Activated effector memory CD4-positive, alpha-beta T cell treated with Interleukin-2 at 50 U/mL for 16 hours (primary cell): Measurements from ENCODE around the gene CDKAL1.

ENCODE experiments used
- DNase-seq: peaks from one replicate; pipeline ENCODE4 v3.0.0-alpha.2; 2020

Gene CDKAL1

DNA sequence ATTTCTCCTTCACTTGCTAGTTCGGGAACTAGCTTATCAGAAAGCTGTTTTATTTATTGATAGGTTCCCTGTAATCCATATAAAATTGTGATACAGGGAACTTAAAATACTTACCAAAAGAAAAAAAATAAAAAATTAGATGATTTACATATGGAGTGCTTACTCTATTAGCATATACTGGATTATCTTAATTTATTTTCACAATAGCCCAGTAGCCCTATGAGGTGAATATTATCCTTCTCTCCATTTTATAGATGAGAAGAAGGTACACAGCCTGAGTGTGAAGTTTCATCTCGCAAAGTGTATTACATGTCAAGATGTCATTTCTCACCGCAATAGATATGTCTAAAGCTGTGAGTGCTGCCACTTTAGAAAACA is 463.5 kb downstream of the CDKAL1 start:
- no peak for DNase-seq

DNA sequence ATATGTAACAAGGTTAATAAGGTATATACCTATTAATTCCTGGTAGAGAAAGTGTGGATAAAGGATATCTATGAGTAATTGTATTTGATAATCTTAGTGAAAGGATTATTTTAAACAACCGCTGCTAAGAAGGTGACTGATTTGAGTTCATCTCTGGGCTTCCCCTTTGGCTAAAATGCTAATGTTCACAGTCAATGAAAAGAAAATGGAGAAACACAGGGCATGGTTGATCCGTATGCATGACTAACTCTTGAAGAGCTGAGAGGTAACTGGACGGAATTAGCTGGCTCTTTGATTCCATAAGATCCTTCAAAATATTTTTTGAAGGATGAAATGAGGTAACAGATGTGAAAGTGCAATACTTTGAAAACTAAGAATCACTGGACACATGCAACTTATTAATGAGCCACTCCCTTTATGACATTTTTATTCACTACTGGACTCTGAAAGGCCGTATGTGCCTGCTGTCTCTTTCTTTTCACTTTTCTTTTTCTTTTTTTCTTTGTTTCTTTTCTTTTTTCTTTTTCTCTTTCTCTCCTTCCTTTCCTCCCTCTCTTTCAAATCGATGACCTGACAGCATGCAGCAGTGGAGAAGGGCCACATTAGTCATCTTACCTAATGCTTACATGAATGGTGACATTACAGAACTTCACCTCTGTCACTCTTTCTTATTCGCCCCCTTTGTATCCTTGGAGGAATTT is 464.6 kb downstream of the CDKAL1 start:
- no peak for DNase-seq

DNA sequence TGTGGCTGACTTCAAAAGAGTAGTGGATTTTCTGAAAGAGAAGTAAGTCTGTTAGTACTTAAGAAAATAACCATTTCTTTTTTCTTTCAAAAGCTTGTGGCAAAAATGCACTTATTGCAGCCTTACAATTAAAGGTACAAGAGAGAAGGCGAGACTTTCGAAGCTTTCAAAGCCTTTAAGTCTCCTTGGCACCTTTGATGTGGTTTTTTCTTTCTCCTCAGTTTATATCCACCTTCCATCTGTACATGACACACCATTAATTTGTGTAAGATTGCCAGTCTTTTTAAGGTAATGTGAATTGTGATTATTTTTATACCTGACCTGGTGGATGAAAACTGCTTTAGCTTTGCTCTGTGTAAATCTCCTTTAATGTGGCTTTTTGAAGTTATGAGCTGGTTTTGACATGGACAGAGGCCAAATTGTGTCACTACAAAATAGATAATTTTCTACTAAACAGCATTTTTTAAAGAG is 466.1 kb downstream of the CDKAL1 start:
- no peak for DNase-seq

DNA sequence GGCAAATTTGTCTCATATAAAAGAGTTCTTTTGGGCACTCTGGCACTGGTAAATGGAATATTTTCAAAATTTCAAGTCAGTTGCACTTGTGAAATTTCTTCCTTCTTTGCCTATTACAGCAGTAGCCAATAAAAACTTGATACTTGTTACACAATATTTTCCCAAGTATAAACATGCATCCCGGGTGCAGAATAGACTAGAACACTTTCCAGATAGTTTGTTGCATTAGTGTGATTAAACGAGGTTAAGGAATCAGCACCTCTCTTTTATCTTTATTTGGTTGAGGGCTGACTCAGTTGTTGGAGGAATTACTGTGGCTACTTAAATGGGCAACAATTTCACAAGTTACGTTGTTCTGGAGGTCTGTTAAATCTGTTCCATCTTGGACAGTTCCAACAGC is 467.5 kb downstream of the CDKAL1 start:
- DNase-seq, result no peak

DNA sequence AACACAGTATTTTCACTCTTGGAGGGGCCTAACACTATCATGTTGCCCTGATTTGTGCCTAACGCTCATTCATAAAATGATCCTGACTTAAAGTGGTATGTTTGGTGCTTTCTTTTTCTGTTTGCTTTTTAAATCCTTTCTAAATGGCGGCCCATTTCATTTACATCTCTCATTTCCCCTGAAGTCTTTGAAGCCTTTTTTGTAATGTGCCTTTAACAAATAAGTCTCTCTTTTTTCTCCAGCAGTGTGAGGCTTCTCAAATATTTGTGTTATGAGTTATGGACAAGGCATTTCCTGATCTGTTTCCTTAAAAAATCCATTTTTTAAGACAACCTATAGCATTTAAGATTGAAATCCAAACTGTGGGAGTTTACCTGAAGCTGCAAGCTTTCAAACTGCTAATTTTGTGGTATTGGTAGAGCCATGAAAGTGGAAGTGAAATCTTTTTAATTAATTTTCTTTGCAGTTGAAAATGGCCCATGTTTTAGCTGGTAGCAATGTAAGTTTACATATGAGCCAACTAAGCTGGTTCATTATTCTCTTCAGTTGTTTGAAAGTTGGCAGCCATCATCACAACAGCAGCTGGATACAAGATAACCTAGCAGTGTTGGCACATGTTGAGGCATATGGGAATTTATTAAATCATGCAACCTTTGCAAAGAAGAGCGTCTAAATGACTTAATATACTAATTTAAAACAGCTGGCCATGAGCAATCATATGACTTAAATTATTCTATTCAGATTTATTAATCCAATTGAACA is 469.7 kb downstream of the CDKAL1 start:
- DNase-seq, result no peak

DNA sequence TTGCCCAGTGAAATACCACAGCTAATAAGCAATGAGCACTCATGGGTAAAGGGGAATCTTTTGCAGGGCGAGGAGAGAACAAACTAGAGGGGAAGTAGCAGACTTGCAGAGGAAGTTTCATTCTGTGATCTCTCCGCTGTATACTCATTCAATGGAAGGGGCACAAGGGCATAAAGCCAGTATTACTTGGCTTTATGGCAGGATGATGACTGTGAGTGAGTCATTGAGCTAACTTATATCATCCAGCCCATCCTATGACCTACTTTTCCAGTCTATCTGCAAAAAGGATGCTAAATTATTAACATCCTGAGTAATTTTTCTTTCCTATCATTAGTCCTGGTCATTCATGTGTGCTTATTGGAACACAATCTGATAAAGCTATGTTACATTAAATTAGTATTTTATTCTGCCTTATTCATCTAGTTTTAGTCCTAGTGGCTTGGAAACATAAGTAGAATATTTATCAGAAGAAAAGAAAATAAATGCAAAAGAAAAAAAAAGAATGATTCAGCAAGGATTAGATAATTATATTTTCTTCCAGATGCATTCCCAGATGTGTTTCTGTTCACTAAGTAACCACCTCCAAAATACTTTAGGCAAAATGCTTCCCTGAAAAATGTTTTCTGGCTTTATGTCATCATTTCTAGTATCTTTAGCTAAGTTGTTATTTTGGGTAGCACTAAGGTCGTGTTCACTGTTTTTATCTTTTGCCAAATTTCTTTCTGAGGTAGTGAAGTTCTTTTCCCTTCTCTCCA is 471.7 kb downstream of the CDKAL1 start:
- no peak for DNase-seq

DNA sequence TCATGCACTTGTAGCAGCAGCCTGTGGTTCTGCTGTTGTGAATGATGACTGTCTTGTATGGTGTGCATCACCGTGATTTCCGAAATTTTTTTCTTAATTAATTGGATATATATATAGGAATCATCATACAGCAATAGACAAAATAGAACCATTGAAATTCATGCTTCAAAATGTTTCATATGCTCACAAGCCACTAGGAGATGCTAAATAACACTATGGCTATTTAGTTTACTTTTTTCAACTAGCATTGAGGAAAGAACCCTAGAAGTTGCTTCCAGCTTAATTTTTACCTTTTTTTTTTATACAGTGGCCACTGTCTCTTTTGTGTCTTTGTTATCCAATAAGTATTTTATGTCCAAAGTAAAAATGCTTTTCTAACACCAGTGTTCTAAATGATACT is 485.4 kb downstream of the CDKAL1 start:
- no peak for DNase-seq

DNA sequence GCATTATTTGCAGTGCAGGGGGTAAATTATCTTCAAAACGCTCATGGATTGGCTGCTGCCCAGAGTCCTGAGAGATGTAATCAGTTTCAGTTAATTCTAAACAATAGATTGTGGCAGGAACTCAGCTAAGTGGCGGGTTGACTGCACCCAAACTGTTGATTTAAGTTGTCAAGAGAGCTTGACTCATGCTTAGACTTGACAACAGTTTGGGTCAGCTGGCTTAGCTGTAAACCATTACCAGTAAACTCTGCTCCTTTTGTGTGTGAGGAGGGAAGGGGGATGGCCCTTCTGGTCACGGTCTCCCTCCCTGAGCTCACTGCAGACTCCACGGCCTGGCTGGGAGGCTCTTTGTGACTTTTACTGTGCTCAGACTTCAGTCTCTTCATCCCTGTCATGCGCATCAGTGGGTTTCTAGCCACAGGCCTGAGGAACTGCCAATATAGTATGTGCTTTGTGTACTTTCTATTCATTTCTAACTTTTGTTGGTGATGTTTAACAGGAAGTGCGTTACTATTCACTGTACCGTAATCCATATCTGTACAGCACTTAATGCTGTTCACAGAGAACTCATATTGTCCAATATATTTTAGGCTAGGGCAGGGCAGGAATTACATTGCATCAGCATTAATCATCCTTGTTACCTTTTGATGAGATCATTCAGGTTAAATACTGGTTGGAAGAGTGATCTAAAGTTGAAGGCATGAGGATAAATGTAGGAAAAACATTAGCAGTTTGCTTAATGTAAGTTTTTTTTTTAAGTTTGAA is 488.3 kb downstream of the CDKAL1 start:
- no peak for DNase-seq

DNA sequence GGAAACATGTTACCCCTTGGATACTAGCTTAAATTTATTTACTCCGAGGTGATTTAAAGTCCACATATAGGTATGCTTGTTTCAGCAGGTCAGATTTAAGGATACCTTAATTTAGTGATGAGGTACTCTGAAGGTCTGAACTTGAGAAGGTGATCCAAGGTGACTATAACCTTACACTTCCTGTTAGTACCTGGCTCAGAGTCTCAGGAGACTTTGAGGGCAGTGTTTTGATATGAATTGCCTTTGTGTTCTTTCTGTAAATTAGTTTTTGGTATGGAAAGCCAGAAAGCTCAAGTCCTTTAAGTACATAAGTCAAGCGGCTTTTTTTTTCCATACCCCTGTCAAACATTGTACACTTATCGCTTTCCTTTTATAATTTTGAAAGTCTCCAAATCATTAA is 489.0 kb downstream of the CDKAL1 start:
- DNase-seq, result no peak

DNA sequence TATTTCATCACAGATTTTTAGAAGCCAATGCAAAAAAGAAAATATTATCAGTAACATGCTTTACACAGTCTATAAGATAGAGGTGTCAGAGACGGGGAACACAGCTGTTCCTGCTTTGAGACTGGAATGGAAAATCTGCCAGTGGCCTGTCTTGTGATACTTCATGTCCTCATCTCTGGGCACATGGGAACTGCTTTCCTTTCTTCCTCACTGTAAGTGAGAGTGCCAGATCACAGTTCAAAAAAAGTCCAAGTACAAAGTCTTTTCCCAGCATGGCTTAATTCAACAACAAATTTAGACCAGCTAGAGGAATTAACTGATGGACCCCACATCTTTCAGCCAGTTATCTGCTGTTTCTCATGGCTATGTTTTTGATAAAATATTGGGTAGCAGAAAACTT is 490.4 kb downstream of the CDKAL1 start:
- no peak for DNase-seq

DNA sequence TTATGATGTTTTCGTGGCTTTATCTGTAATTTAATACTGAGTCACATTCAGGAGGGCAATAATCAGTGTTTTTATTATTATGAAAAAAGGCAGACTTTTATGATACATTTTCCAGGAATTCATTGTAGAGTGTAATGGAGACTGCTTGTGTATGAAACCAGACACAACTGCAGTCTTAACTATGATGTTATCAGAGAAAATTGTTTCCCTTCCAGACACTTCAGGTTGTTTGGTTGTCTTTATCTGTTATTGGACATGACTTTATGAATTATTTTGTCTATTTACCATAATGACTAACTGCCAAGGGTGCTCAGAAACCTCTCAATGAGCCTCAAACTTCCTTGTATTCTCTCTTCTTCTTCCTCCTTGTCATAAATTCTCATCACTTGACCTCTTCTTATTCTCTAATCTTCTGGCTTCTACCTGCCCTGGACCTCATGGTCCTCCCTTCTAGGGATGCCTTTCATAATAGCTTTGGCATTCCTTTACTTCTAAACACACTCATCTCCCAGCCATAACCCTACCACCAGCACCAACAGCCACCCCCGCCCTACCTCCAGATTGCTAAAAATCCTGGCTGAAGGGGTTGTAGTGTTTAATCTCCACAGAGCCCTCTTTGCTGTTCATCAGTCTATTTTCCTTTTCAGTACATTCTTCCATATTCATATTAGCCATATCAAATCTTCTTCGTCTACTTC is 492.5 kb downstream of the CDKAL1 start:
- no peak for DNase-seq

DNA sequence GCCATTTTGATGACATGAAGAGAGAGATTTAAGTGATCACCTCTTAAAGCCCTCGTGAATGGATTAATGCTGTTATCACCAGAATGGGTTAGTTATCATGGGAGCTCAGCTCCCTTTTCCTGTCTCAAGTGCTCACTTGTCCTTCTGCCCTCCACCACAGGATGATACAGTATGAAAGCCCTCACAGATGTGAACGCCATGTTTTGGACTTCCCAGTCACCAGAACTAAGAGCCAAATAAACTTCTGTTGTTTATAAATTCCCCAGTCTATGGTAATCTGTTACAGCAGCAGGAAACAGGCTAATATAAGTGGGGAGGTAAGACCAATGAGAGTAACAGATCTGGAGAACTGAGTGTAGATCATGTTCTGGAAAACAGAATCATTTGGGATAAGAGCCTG is 493.2 kb downstream of the CDKAL1 start:
- no peak for DNase-seq

DNA sequence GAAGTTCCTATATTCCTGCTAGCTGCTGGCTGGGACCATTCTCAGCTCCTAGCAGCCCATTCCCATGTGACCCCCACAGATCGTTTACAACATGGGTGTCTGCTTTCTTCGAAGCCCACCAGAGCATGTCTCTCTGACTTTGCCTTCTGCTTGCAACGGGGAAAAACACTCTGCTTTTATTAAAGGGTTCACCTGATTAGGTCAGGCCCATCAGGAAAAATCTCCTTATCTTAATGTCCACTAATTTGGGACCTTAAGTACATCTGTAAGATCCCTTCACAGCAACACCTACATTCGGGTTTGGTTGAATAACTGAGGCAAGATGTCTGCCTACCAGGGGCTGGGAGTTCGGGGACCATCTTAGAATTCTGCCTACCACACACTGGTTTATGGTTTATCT is 496.9 kb downstream of the CDKAL1 start:
- no peak for DNase-seq

DNA sequence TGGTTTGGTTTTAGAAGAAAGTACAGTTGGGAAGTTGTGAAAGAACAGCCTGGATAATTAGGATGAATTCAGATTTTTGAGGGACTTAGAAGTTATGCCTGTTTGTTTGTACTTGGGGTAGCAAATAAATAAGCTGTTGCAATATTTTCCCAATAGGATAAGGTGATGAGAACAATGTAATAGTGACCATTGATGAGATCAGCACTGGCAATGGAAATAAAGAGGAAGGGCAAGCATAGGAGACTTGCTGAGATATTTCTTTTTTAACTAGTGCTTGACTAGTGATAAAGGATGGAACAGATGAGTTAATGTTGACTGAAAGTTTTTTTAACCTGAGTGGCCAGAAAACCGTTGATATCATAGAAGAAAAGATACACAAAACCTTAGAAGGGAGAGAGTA is 498.8 kb downstream of the CDKAL1 start:
- no peak for DNase-seq

DNA sequence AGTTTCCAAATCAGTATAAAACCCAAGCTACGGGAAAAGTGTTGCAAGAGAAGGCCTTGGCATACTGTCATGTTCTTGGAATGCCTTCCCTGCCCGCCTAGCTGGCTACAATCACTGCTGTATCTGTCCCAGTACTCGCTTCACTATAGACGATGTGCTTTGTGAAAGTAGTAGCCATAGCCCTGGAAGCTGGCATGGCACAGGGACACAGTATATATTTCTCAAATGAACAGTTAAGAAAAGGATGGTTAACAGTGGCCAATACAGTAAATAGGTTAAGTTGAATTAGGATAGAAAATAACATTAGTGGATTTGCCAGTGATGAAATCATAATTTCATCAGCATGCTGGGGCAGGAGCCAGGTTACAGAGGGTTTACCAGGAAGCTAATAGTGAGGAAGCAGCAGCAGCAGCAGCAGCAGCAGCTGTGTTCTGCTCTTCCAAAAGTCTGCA is 499.3 kb downstream of the CDKAL1 start:
- no peak for DNase-seq

DNA sequence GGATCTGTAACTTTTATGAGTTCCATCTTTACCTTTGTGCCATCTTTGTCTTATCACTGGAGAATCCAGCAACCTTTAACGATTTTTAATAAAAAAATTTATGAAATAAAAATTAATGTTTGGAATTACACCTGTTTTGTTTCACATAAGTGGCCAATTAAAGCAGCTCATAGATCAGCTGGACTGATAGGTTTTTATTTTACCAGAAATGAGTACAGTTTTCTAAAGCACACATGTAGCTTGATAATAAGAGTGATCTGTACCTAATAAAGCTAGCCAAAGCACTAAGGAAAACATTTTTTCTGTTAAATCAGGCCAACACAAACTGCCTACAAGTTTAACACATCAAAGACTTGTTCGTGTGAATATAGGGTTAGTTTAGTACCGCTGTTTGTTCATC is 500.1 kb downstream of the CDKAL1 start:
- DNase-seq, result no peak

DNA sequence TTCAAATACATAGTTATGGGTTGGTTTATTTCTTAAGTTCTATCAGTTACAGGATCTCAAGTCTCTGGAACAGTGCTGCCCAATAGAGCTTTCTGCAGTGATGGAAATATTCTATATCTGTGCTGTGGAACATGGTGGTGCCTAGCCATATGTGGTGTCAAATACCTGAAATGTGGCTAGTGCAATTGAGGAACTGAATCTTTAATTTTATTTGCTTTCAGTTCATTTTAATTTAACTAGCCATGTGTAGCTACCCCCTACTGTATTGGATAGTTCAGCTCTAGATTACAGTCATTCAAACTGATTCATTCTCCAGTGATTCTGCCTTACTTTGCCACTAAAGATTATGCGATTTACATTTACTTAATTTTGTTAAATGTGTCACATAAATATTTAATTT is 503.2 kb downstream of the CDKAL1 start:
- DNase-seq, result no peak

DNA sequence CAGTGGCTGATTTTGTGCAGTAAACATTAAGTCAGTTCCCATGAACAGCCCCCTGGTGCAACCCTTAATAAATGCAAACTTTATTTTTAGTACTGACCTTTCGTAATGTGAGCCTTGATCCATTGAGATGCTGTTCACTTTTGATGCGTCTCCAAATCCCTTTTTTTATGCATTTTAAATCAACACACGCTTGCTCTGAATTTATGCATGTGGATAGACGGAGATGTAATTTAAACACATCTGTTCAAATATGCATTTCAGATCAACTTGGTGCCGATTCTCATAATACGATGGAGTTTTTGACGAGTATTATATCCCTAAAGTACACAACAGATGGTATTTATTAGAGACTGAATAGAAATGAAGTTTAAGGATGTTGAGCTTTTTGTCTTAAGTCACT is 505.7 kb downstream of the CDKAL1 start:
- no peak for DNase-seq

DNA sequence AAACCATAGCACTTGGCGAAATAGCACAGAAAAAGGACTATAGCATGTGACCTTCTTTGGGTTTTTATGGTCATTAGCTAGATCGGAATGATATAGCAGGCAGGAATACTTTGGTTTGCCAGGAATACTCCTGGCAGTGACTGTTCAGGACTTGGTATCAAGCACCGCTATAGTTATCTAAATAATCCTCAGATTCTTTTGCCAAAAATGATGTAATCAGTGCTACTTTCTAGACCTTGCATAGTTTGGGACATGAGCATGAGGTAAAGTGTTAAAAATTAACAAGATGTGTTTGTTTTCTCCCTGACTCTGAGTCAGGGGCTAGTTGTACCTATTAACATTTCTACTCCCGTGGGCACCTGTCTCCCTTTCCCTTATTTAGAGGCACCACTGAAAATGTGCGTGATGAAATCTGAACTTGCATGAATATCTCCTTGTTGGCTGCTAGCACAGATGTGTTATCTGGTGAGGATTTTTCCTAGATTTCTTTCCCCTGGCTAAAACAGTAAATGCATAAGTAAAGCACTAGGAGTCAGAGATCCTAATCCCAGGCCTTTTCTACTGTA is 511.0 kb downstream of the CDKAL1 start:
- no peak for DNase-seq

DNA sequence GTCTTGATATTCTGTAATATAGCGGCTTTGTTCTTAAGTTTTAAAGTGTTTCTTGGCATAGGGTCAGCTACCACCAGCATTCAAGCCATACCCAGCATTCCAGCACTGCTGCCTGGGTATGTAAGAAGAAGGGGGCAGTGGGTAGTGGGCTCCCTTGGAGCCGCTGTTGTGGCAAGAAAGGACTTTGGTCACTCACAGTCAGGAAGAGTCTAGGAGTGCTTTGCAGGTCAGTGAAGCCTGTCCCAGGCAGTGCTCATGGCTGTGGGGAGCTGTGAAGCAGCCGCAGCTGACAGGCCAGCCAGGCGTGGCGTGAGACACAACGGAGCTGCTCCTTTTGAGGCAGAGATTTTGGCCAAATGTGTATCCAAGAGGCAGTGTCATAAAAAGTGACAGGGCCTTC is 512.0 kb downstream of the CDKAL1 start:
- no peak for DNase-seq

DNA sequence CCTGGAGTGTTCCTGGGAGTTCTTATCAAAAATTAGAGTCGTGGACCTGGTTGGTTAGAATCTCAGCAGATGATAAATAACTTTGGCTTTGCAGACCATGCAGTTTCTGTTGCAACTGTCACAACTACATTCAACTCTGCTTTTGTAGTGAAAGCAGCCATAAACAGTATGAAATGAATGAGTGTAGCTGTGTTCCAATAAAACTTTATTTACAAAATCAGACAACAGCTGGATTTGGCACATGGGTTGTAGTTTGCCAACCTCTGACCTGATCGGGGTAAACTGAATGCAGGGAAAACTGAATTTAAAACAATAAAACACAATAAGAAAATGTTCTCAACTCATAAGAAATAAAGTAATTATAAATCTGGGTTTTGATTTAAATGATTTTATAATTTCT is 513.8 kb downstream of the CDKAL1 start:
- DNase-seq, result no peak

DNA sequence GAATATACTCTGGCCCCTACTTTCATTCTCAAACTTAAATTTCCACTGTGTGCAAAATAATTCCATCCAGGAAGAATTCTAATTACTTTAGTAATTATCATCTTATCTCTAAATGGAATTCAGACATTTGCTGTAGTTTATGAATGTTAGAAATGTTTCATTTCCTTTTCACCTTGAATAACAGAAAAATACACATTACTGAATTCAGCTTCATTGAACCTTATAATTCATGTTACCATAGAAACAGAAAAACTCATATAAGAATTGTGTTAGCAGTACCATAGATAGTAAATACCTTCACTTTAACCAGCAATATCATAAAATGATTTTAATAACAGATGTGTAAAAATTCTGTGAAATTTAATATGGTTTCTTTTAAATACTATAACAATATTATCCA is 514.9 kb downstream of the CDKAL1 start:
- no peak for DNase-seq
